ENCODE results near the gene SHC4.

- TF ChIP-seq ZNF274 (IDR thresholded peaks at IDR 0.05; ENCODE audit: low read depth, low read length) (no peak), YY1 (IDR thresholded peaks at IDR 0.05; ENCODE audit: insufficient read depth, insufficient read length) (no peak)
Observed at GRCh38 chr15:48774484-48774883, 189.2 kb downstream of the SHC4 start.
